Liver (tissue), 9 donors: ENCODE results near the gene MAMDC2. TPM values are rescaled to one million over a fixed set of nuclear protein-coding genes. Genes with fewer than 3 reads are reported as not detected.

Source experiments
- DNase-seq: peaks from one replicate; pipeline ENCODE4 v3.0.0-alpha.2; 2017; ENCODE audit warnings: low spot score
- H3K27ac ChIP-seq, 2 donors: one replicate each; pipeline ENCODE4 v1.7.0; 2013; ENCODE audit warnings: inconsistent platforms in 2 of 2, low read length in 2 of 2, control low read depth in 1 of 2, low read depth in 1 of 2, mild to moderate bottlenecking in 1 of 2
- H3K27me3 ChIP-seq, 4 donors: one replicate each; pipeline versions ENCODE4 v1.6.1 to v1.7.0; 2013; ENCODE audit warnings: low read length in 3 of 4, inconsistent platforms in 1 of 4, mild to moderate bottlenecking in 1 of 4, moderate library complexity in 1 of 4; ENCODE audit not compliant: control insufficient read depth in 4 of 4, insufficient read depth in 4 of 4
- H3K36me3 ChIP-seq, 4 donors: one replicate each; pipeline versions ENCODE4 v1.6.1 to v1.7.0; 2013; ENCODE audit warnings: low read length in 3 of 4, mild to moderate bottlenecking in 3 of 4, low read depth in 1 of 4, moderate library complexity in 1 of 4; ENCODE audit not compliant: control insufficient read depth in 4 of 4, insufficient read depth in 3 of 4
- H3K4me1 ChIP-seq, 4 donors: one replicate each; pipeline versions ENCODE4 v1.6.1 to v1.7.0; 2013; ENCODE audit warnings: low read length in 3 of 4, mild to moderate bottlenecking in 3 of 4, moderate library complexity in 1 of 4; ENCODE audit not compliant: control insufficient read depth in 4 of 4, insufficient read depth in 4 of 4
- H3K4me3 ChIP-seq, 3 donors: one replicate each; pipeline versions ENCODE4 v1.6.1 to v1.7.0; 2013; ENCODE audit warnings: low read length in 3 of 3, control low read depth in 1 of 3, low read depth in 1 of 3, mild to moderate bottlenecking in 1 of 3
- H3K9ac ChIP-seq, 2 donors: one replicate each; pipeline ENCODE4 v1.7.0; 2013; ENCODE audit warnings: low read length in 2 of 2, mild to moderate bottlenecking in 2 of 2, moderate library complexity in 2 of 2, control low read depth in 1 of 2, low read depth in 1 of 2
- H3K9me3 ChIP-seq, 4 donors: one replicate each; pipeline versions ENCODE4 v1.6.1 to v1.7.0; 2013; ENCODE audit warnings: low read length in 3 of 4; ENCODE audit not compliant: control insufficient read depth in 4 of 4
- ATF3 ChIP-seq: IDR thresholded peaks from 2 replicates; pipeline ENCODE4 v1.6.1; 2016; ENCODE audit warnings: antibody characterized with exemption
- CTCF ChIP-seq: fragments of 150-350 bp; IDR thresholded peaks from 2 replicates; pipeline ENCODE4 v1.5.1; 2017; ENCODE audit warnings: improper control_type of control experiment, low read depth, low read length; ENCODE audit not compliant: missing input control
- FOXA1 ChIP-seq: IDR thresholded peaks from 2 replicates; pipeline ENCODE4 v1.6.1; 2016; ENCODE audit warnings: antibody characterized with exemption
- FOXA2 ChIP-seq: IDR thresholded peaks from 2 replicates; pipeline ENCODE4 v1.6.1; 2016; ENCODE audit warnings: antibody characterized with exemption
- GABPA ChIP-seq, 2 donors: IDR thresholded peaks in 1 of 2; conservative IDR thresholded peaks in 1 of 2; 2 replicates each; pipeline ENCODE4 v1.6.1; 2016; ENCODE audit warnings: antibody characterized with exemption in 2 of 2, mild to moderate bottlenecking in 1 of 2, moderate library complexity in 1 of 2
- HNF4A ChIP-seq, 2 donors: conservative IDR thresholded peaks; 2 replicates each; pipeline ENCODE4 v1.6.1; 2016; ENCODE audit warnings: antibody characterized with exemption in 2 of 2, mild to moderate bottlenecking in 2 of 2
- JUND ChIP-seq, 2 donors: IDR thresholded peaks; 2 replicates each; pipeline ENCODE4 v1.6.1; 2016; ENCODE audit warnings: antibody characterized with exemption in 2 of 2
- MAX ChIP-seq: IDR thresholded peaks from 2 replicates; pipeline ENCODE4 v1.6.1; 2016; ENCODE audit warnings: antibody characterized with exemption
- NR2F2 ChIP-seq: IDR thresholded peaks from 2 replicates; pipeline ENCODE4 v1.6.1; 2016; ENCODE audit warnings: antibody characterized with exemption
- RAD21 ChIP-seq, 2 donors: IDR thresholded peaks; 2 replicates each; pipeline ENCODE4 v1.6.1; 2016; ENCODE audit warnings: antibody characterized with exemption in 2 of 2, mild to moderate bottlenecking in 2 of 2
- REST ChIP-seq: IDR thresholded peaks from 2 replicates; pipeline ENCODE4 v1.6.1; 2016; ENCODE audit warnings: antibody characterized with exemption, mild to moderate bottlenecking
- RXRA ChIP-seq, 2 donors: IDR thresholded peaks; 2 replicates each; pipeline ENCODE4 v1.6.1; 2017 to 2018; ENCODE audit warnings: antibody characterized with exemption in 2 of 2, mild to moderate bottlenecking in 1 of 2
- SP1 ChIP-seq: IDR thresholded peaks from 2 replicates; pipeline ENCODE4 v1.6.1; 2018; ENCODE audit warnings: antibody characterized with exemption, mild to moderate bottlenecking
- TAF1 ChIP-seq: conservative IDR thresholded peaks from 2 replicates; pipeline ENCODE4 v1.6.1; 2016; ENCODE audit warnings: antibody characterized with exemption, mild to moderate bottlenecking
- YY1 ChIP-seq: IDR thresholded peaks from 2 replicates; pipeline ENCODE4 v1.6.1; 2016; ENCODE audit warnings: antibody characterized with exemption, mild to moderate bottlenecking
- WGBS: extraction: QIAGEN DNeasy Blood & Tissue Kit; methylation state at CpG from one replicate; pipeline ENCODE4 v1.1.7; 2013; 5-methylcytosine and 5-hydroxymethylcytosine counted together
- polyA plus RNA-seq, 2 donors: library from polyadenylated mRNA; stranded (reverse) in 1 of 2; unstranded in 1 of 2; fragments of 200-250 nt in 1 of 2; fragments of >200 nt in 1 of 2; fragmentation: Nextera tagmentation in 1 of 2; extraction: Ambion mirVana in 1 of 2; gene quantifications; one replicate each; pipeline versions ENCODE4 v1.2.1 to v1.2.3, GENCODE V29; 2013 to 2015
- total RNA-seq, 2 donors: library from RNA; depleted of rRNA; stranded (reverse); fragments of >200 nt; gene quantifications; one replicate each; pipeline ENCODE4 v1.2.3, GENCODE V29; 2014
- donor health status: healthy.
- donor health status: healthy.
- donor health status: healthy.
- donor health status: healthy.
- donor health status: healthy.

MAMDC2 gene
- total and polyA plus RNA-seq, 4 donors = 0.28 to 4.4 (median 1.0) TPM

GRCh38 chr9:70165006-70165602 is 121.5 kb downstream of the MAMDC2 start (continued):
- no peak for TF ChIP-seq CTCF
- TF ChIP-seq HNF4A (conservative IDR thresholded peaks at IDR 0.05) = no peak
- no peak for TF ChIP-seq RXRA (IDR thresholded peaks at IDR 0.05)
- TF ChIP-seq FOXA1 = no peak
- no peak for TF ChIP-seq SP1
- TF ChIP-seq TAF1 = no peak
- no peak for TF ChIP-seq JUND (IDR thresholded peaks at IDR 0.05)
- no peak for TF ChIP-seq FOXA2

GRCh38 chr9:70168521-70168920 is 124.9 kb downstream of the MAMDC2 start:
- H3K27me3 ChIP-seq = no peaks in the 10 kb centered on the region
- H3K9me3 ChIP-seq = no peaks in the 10 kb centered on the region
- H3K4me3 ChIP-seq = no peak overlapping the region
- no peak for DNase-seq
- no peak overlapping the region for H3K9ac ChIP-seq
- TF ChIP-seq TAF1 (no peak), MAX (no peak), SP1 (no peak), NR2F2 (no peak)
- H3K27ac ChIP-seq = no peak overlapping the region
- H3K4me1 ChIP-seq = peaks cover 0 to 2% (median 0%) of the 10 kb centered on the region in 4 donors
- 97% methylated on average over 5 of the region's 5 CpGs for WGBS
- H3K36me3 ChIP-seq = no peaks in the 10 kb centered on the region

GRCh38 chr9:70169222-70169621 is 125.6 kb downstream of the MAMDC2 start:
- H3K4me1 ChIP-seq = peaks cover 0 to 2% (median 0%) of the 10 kb centered on the region in 4 donors
- H3K9ac ChIP-seq = no peak overlapping the region
- H3K9me3 ChIP-seq = no peaks in the 10 kb centered on the region
- TF ChIP-seq ATF3 (no peak), FOXA1 (no peak), FOXA2 (no peak), TAF1 (no peak), RXRA (IDR thresholded peaks at IDR 0.05) (no peak), RAD21 (IDR thresholded peaks at IDR 0.05) (no peak), GABPA (IDR thresholded peaks at IDR 0.05 in 1 of 2, conservative IDR thresholded peaks at IDR 0.05 in 1 of 2) (no peak), SP1 (no peak), YY1 (no peak)
- no peak overlapping the region for H3K4me3 ChIP-seq
- no peaks in the 10 kb centered on the region for H3K36me3 ChIP-seq
- 89% methylated on average over 3 of the region's 3 CpGs for WGBS
- no peaks in the 10 kb centered on the region for H3K27me3 ChIP-seq
- no peak overlapping the region for H3K27ac ChIP-seq
- no peak for DNase-seq

GRCh38 chr9:70170151-70170790 is 126.6 kb downstream of the MAMDC2 start:
- DNase-seq = no peak
- 91% methylated on average over 7 of the region's 7 CpGs for WGBS
- H3K9me3 ChIP-seq = no peaks in the 10 kb centered on the region
- H3K27me3 ChIP-seq = no peaks in the 10 kb centered on the region
- peaks cover 0 to 2% (median 0%) of the 10 kb centered on the region in 4 donors for H3K4me1 ChIP-seq
- no peak overlapping the region for H3K27ac ChIP-seq
- H3K4me3 ChIP-seq = no peak overlapping the region
- no peaks in the 10 kb centered on the region for H3K36me3 ChIP-seq
- H3K9ac ChIP-seq = no peak overlapping the region
- TF ChIP-seq FOXA2 (no peak), YY1 (no peak), FOXA1 (no peak), CTCF (no peak), RAD21 (IDR thresholded peaks at IDR 0.05) (no peak), TAF1 (no peak), REST (no peak)
